Measurements from ENCODE around the gene USP17L19.
"Not testable (repeated sequence)": the region's sequence is repeated elsewhere in the genome, so short reads cannot be mapped to it uniquely, and the experiment has no call there.

Gene USP17L19

DNA sequence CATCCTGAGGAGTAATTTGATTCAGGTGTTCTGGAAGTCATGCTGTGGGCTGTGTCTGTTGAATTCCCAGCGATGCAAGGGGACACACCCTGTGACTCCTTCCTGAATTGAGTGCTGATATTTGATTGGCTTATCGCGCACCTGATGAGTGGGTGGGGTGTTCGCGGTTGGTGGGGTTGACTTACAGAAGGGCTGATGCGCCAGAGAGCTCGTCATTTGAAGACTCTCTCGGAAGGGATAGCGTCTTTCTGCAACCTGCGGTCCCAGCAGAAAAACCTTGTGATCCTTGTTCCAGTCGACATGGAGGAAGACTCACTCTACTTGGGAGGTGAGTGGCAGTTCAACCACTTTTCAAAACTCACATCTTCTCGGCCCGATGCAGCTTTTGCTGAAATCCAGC lies at the start of gene USP17L19:
TSS of gene USP17L19 (plus strand) at position 301 of the 400 bp plus-strand sequence. CDS start at position 301, 0 bp downstream.
- not testable (repeated sequence) for H3K36me3 ChIP-seq (ENCODE audit: insufficient read depth, low read length); H2AFZ ChIP-seq (ENCODE audit: low read length)

DNA sequence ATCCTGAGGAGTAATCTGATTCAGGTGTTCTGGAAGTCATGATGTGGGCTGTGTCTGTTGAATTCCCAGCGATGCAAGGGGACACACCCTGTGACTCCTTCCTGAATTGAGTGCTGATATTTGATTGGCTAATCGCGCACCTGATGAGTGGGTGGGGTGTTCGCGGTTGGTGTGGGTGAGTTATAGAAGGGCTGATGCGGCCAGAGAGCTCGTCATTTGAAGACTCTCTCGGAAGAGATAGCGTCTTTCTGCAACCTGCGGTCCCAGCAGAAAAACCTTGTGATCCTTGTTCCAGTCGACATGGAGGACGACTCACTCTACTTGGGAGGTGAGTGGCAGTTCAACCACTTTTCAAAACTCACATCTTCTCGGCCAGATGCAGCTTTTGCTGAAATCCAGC lies 42.8 kb upstream of the USP17L19 start, which contains the start of gene USP17L10:
TSS of gene USP17L10 (plus strand) at position 301 of the 400 bp plus-strand sequence. CDS start at position 301, 0 bp downstream.
- H3K4me3 ChIP-seq (ENCODE audit: low read length, poor library complexity, severe bottlenecking); H3K79me2 ChIP-seq (ENCODE audit: insufficient read depth, low read length); H3K4me1 ChIP-seq (ENCODE audit: insufficient read depth, low read length, poor library complexity, severe bottlenecking); H3K9ac ChIP-seq (ENCODE audit: low read depth, low read length, poor library complexity, severe bottlenecking); H3K9me3 ChIP-seq (ENCODE audit: insufficient read depth, low read depth, low read length); H4K20me1 ChIP-seq (ENCODE audit: insufficient read depth, low read length, poor library complexity, severe bottlenecking); H3K4me2 ChIP-seq (ENCODE audit: low read depth, low read length, poor library complexity, severe bottlenecking); H3F3A ChIP-seq (ENCODE audit: low read depth); H2AFZ ChIP-seq (ENCODE audit: low read length); H3K27me3 ChIP-seq (ENCODE audit: insufficient read depth, low read length, poor library complexity, severe bottlenecking); H3K9me2 ChIP-seq (replicated peaks; ENCODE audit: low read depth, low read length); H3K36me3 ChIP-seq (ENCODE audit: insufficient read depth, low read length): not testable (repeated sequence)

More for the DNA sequence above, at the start of gene USP17L19:
- H3K9me3 ChIP-seq (ENCODE audit: insufficient read depth, low read depth, low read length); H3K79me2 ChIP-seq (ENCODE audit: insufficient read depth, low read length); H3K4me3 ChIP-seq (ENCODE audit: low read length, poor library complexity, severe bottlenecking); H3F3A ChIP-seq (ENCODE audit: low read depth); H4K20me1 ChIP-seq (ENCODE audit: insufficient read depth, low read length, poor library complexity, severe bottlenecking); H3K9me2 ChIP-seq (replicated peaks; ENCODE audit: low read depth, low read length); H3K4me2 ChIP-seq (ENCODE audit: low read depth, low read length, poor library complexity, severe bottlenecking); H3K27me3 ChIP-seq (ENCODE audit: insufficient read depth, low read length, poor library complexity, severe bottlenecking); H3K9ac ChIP-seq (ENCODE audit: low read depth, low read length, poor library complexity, severe bottlenecking); H3K4me1 ChIP-seq (ENCODE audit: insufficient read depth, low read length, poor library complexity, severe bottlenecking): not testable (repeated sequence)

DNA sequence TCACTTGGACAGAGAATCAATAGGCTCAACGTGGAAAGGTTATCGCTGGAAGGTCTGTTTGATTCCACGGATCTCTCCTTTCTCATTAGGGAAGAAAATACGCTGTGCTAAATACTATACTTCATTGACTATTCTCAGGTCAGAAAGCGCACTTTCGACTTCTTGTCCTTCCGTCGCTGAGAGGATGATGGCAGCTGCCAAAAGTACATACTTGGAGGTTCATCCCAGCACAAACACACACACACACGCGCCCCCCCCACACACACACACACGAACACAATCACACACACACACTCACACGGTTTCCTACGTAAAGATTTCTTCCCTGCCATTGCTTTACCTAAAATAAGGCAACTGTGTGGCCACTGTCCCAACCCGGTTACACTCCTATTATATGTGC lies 38.5 kb upstream of the USP17L19 start:
- H3K79me2 ChIP-seq (ENCODE audit: insufficient read depth, low read length); H3K9me3 ChIP-seq (ENCODE audit: insufficient read depth, low read depth, low read length); H3K9ac ChIP-seq (ENCODE audit: low read depth, low read length, poor library complexity, severe bottlenecking); H3K36me3 ChIP-seq (ENCODE audit: insufficient read depth, low read length); H3K4me1 ChIP-seq (ENCODE audit: insufficient read depth, low read length, poor library complexity, severe bottlenecking); H4K20me1 ChIP-seq (ENCODE audit: insufficient read depth, low read length, poor library complexity, severe bottlenecking); H3K4me2 ChIP-seq (ENCODE audit: low read depth, low read length, poor library complexity, severe bottlenecking); H3K9me2 ChIP-seq (replicated peaks; ENCODE audit: low read depth, low read length); H3F3A ChIP-seq (ENCODE audit: low read depth); H3K4me3 ChIP-seq (ENCODE audit: low read length, poor library complexity, severe bottlenecking); H3K27me3 ChIP-seq (ENCODE audit: insufficient read depth, low read length, poor library complexity, severe bottlenecking); H2AFZ ChIP-seq (ENCODE audit: low read length): not testable (repeated sequence)

DNA sequence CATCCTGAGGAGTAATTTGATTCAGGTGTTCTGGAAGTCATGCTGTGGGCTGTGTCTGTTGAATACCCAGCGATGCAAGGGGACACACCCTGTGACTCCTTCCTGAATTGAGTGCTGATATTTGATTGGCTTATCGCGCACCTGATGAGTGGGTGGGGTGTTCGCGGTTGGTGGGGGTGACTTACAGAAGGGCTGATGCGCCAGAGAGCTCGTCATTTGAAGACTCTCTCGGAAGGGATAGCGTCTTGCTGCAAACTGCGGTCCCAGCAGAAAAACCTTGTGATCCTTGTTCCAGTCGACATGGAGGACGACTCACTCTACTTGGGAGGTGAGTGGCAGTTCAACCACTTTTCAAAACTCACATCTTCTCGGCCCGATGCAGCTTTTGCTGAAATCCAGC lies 38.1 kb upstream of the USP17L19 start, which contains the start of gene USP17L11:
TSS of gene USP17L11 (plus strand) at position 301 of the 400 bp plus-strand sequence. CDS start at position 301, 0 bp downstream.
- not testable (repeated sequence) for H3K79me2 ChIP-seq (ENCODE audit: insufficient read depth, low read length); H3K9me2 ChIP-seq (replicated peaks; ENCODE audit: low read depth, low read length); H3K9ac ChIP-seq (ENCODE audit: low read depth, low read length, poor library complexity, severe bottlenecking); H3K27me3 ChIP-seq (ENCODE audit: insufficient read depth, low read length, poor library complexity, severe bottlenecking); H3K36me3 ChIP-seq (ENCODE audit: insufficient read depth, low read length); H3K4me1 ChIP-seq (ENCODE audit: insufficient read depth, low read length, poor library complexity, severe bottlenecking); H3K9me3 ChIP-seq (ENCODE audit: insufficient read depth, low read depth, low read length); H2AFZ ChIP-seq (ENCODE audit: low read length); H3F3A ChIP-seq (ENCODE audit: low read depth); H3K4me3 ChIP-seq (ENCODE audit: low read length, poor library complexity, severe bottlenecking); H3K4me2 ChIP-seq (ENCODE audit: low read depth, low read length, poor library complexity, severe bottlenecking); H4K20me1 ChIP-seq (ENCODE audit: insufficient read depth, low read length, poor library complexity, severe bottlenecking)

- H3K9me2 ChIP-seq (replicated peaks; ENCODE audit: low read depth, low read length); H3K4me2 ChIP-seq (ENCODE audit: low read depth, low read length, poor library complexity, severe bottlenecking); H3K9ac ChIP-seq (ENCODE audit: low read depth, low read length, poor library complexity, severe bottlenecking); H3F3A ChIP-seq (ENCODE audit: low read depth); H3K79me2 ChIP-seq (ENCODE audit: insufficient read depth, low read length); H2AFZ ChIP-seq (ENCODE audit: low read length); H3K36me3 ChIP-seq (ENCODE audit: insufficient read depth, low read length); H4K20me1 ChIP-seq (ENCODE audit: insufficient read depth, low read length, poor library complexity, severe bottlenecking); H3K4me1 ChIP-seq (ENCODE audit: insufficient read depth, low read length, poor library complexity, severe bottlenecking); H3K9me3 ChIP-seq (ENCODE audit: insufficient read depth, low read depth, low read length); H3K4me3 ChIP-seq (ENCODE audit: low read length, poor library complexity, severe bottlenecking); H3K27me3 ChIP-seq (ENCODE audit: insufficient read depth, low read length, poor library complexity, severe bottlenecking): not testable (repeated sequence)
Measured at GRCh38 chr4:9219852-9220251, 33.3 kb upstream of the USP17L19 start, which contains the start of gene USP17L12. Gene USP17L12 (plus strand): TSS chr4:9220152. CDS start chr4:9220152, 0 bp downstream.

- H3K9me3 ChIP-seq (ENCODE audit: insufficient read depth, low read depth, low read length); H3K36me3 ChIP-seq (ENCODE audit: insufficient read depth, low read length); H3K4me3 ChIP-seq (ENCODE audit: low read length, poor library complexity, severe bottlenecking); H3F3A ChIP-seq (ENCODE audit: low read depth); H4K20me1 ChIP-seq (ENCODE audit: insufficient read depth, low read length, poor library complexity, severe bottlenecking); H3K9me2 ChIP-seq (replicated peaks; ENCODE audit: low read depth, low read length); H3K4me2 ChIP-seq (ENCODE audit: low read depth, low read length, poor library complexity, severe bottlenecking); H3K27me3 ChIP-seq (ENCODE audit: insufficient read depth, low read length, poor library complexity, severe bottlenecking); H3K79me2 ChIP-seq (ENCODE audit: insufficient read depth, low read length); H3K4me1 ChIP-seq (ENCODE audit: insufficient read depth, low read length, poor library complexity, severe bottlenecking); H3K9ac ChIP-seq (ENCODE audit: low read depth, low read length, poor library complexity, severe bottlenecking); H2AFZ ChIP-seq (ENCODE audit: low read length): not testable (repeated sequence)
Measured at GRCh38 chr4:9224596-9224995, 28.6 kb upstream of the USP17L19 start, which contains the start of gene USP17L13. Gene USP17L13 (plus strand): TSS chr4:9224896. CDS start chr4:9224896, 0 bp downstream.

DNA sequence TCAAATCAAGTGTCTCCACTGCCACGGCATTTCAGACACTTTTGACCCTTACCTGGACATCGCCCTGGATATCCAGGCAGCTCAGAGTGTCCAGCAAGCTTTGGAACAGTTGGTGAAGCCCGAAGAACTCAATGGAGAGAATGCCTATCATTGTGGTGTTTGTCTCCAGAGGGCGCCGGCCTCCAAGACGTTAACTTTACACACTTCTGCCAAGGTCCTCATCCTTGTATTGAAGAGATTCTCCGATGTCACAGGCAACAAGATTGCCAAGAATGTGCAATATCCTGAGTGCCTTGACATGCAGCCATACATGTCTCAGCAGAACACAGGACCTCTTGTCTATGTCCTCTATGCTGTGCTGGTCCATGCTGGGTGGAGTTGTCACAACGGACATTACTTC lies 22.9 kb upstream of the USP17L19 start:
- H3K79me2 ChIP-seq (ENCODE audit: insufficient read depth, low read length); H3K27me3 ChIP-seq (ENCODE audit: insufficient read depth, low read length, poor library complexity, severe bottlenecking); H3K4me3 ChIP-seq (ENCODE audit: low read length, poor library complexity, severe bottlenecking); H3F3A ChIP-seq (ENCODE audit: low read depth); H3K4me2 ChIP-seq (ENCODE audit: low read depth, low read length, poor library complexity, severe bottlenecking); H3K9me3 ChIP-seq (ENCODE audit: insufficient read depth, low read depth, low read length); H3K4me1 ChIP-seq (ENCODE audit: insufficient read depth, low read length, poor library complexity, severe bottlenecking); H3K9ac ChIP-seq (ENCODE audit: low read depth, low read length, poor library complexity, severe bottlenecking); H3K9me2 ChIP-seq (replicated peaks; ENCODE audit: low read depth, low read length); H4K20me1 ChIP-seq (ENCODE audit: insufficient read depth, low read length, poor library complexity, severe bottlenecking); H3K36me3 ChIP-seq (ENCODE audit: insufficient read depth, low read length); H2AFZ ChIP-seq (ENCODE audit: low read length): not testable (repeated sequence)

Measured in Loucy (cell line).